GM18526 (cell line): Measurements from ENCODE around the gene C16orf89.

Experiments
- POLR2A ChIP-seq: IDR thresholded peaks from 3 replicates; pipeline ENCODE4 v1.6.1; 2011; ENCODE audit not compliant: insufficient read length; ENCODE audit errors: extremely low read depth

The C16orf89 gene

GRCh38 chr16:5001986-5002385 is 63.8 kb downstream of the C16orf89 start:
- no peak for TF ChIP-seq POLR2A

GRCh38 chr16:5001571-5001970 is 64.2 kb downstream of the C16orf89 start:
- TF ChIP-seq POLR2A = no peak

GRCh38 chr16:5000573-5001001 is 65.2 kb downstream of the C16orf89 start:
- TF ChIP-seq POLR2A = no peak

GRCh38 chr16:4994719-4995434 is 70.9 kb downstream of the C16orf89 start:
- no peak for TF ChIP-seq POLR2A
